Subcutaneous abdominal adipose tissue (tissue), 5 donors: ENCODE data around the gene PDE6H.

Experiments used
- H3K27ac ChIP-seq: one replicate; pipeline ENCODE4 v1.7.0; 2013; ENCODE audit warnings: low read depth, mild to moderate bottlenecking, inconsistent platforms, low read length, moderate library complexity
- H3K27me3 ChIP-seq, 5 donors: one replicate each; pipeline ENCODE4 v1.7.0; 2013; ENCODE audit warnings: low read length in 5 of 5, inconsistent platforms in 1 of 5; ENCODE audit not compliant: control insufficient read depth in 5 of 5, insufficient read depth in 4 of 5
- H3K36me3 ChIP-seq, 5 donors: one replicate each; pipeline ENCODE4 v1.7.0; 2013; ENCODE audit warnings: low read length in 5 of 5; ENCODE audit not compliant: control insufficient read depth in 5 of 5, insufficient read depth in 5 of 5
- H3K4me1 ChIP-seq, 5 donors: one replicate each; pipeline ENCODE4 v1.7.0; 2013; ENCODE audit warnings: low read length in 5 of 5, mild to moderate bottlenecking in 3 of 5, moderate library complexity in 1 of 5; ENCODE audit not compliant: control insufficient read depth in 5 of 5, insufficient read depth in 5 of 5
- H3K4me3 ChIP-seq, 5 donors: one replicate each; pipeline ENCODE4 v1.7.0; 2013; ENCODE audit warnings: low read length in 5 of 5, low read depth in 1 of 5
- H3K9ac ChIP-seq, 5 donors: one replicate each; pipeline ENCODE4 v1.7.0; 2013; ENCODE audit warnings: low read length in 5 of 5, mild to moderate bottlenecking in 4 of 5, moderate library complexity in 3 of 5
- H3K9me3 ChIP-seq, 5 donors: one replicate each; pipeline ENCODE4 v1.7.0; 2013; ENCODE audit warnings: low read length in 5 of 5; ENCODE audit not compliant: control insufficient read depth in 5 of 5
- donor health status: healthy.
- donor health status: healthy.
- donor health status: healthy.
- donor health status: healthy.
- donor health status: healthy.

The PDE6H gene

GRCh38 chr12:14984036-14984435 lies 11.2 kb downstream of the PDE6H start:
- Histone ChIP-seq H3K27ac (no peak overlapping the region), H3K4me3 (no peak overlapping the region), H3K9me3 (no peaks in the 10 kb centered on the region), H3K4me1 (peaks cover 0 to 23% (median 8%) of the 10 kb centered on the region in 5 donors), H3K27me3 (no peaks in the 10 kb centered on the region), H3K36me3 (no peaks in the 10 kb centered on the region), H3K9ac (no peak overlapping the region)

- no peak overlapping the region for H3K9ac ChIP-seq
- H3K4me1 ChIP-seq, result peaks cover 0 to 23% (median 12%) of the 10 kb centered on the region in 5 donors
- no peaks in the 10 kb centered on the region for H3K36me3 ChIP-seq
- H3K4me3 ChIP-seq, result no peak overlapping the region
- no peak overlapping the region for H3K27ac ChIP-seq
- no peaks in the 10 kb centered on the region for H3K9me3 ChIP-seq
- no peaks in the 10 kb centered on the region for H3K27me3 ChIP-seq
Measured at GRCh38 chr12:14984766-14985285, 12.0 kb downstream of the PDE6H start.

GRCh38 chr12:14986449-14986848 lies 13.6 kb downstream of the PDE6H start:
- Histone ChIP-seq H3K9ac (no peak overlapping the region), H3K4me1 (peaks cover 0 to 23% (median 12%) of the 10 kb centered on the region in 5 donors), H3K36me3 (no peaks in the 10 kb centered on the region), H3K4me3 (no peak overlapping the region), H3K9me3 (no peaks in the 10 kb centered on the region), H3K27me3 (no peaks in the 10 kb centered on the region), H3K27ac (no peak overlapping the region)

- H3K27ac ChIP-seq, result no peak overlapping the region
- H3K27me3 ChIP-seq, result no peaks in the 10 kb centered on the region
- H3K36me3 ChIP-seq, result no peaks in the 10 kb centered on the region
- H3K9ac ChIP-seq, result no peak overlapping the region
- peaks cover 0 to 15% (median 8%) of the 10 kb centered on the region in 5 donors for H3K4me1 ChIP-seq
- no peaks in the 10 kb centered on the region for H3K9me3 ChIP-seq
- H3K4me3 ChIP-seq, result no peak overlapping the region
Measured at GRCh38 chr12:14988035-14988434, 15.2 kb downstream of the PDE6H start.

GRCh38 chr12:14989790-14990189 lies 16.9 kb downstream of the PDE6H start:
- Histone ChIP-seq H3K27me3 (no peaks in the 10 kb centered on the region), H3K9ac (no peak overlapping the region), H3K4me3 (no peak overlapping the region), H3K4me1 (peaks cover 0 to 10% (median 3%) of the 10 kb centered on the region in 5 donors), H3K27ac (no peak overlapping the region), H3K9me3 (no peaks in the 10 kb centered on the region), H3K36me3 (no peaks in the 10 kb centered on the region)

GRCh38 chr12:14991069-14991468 lies 18.2 kb downstream of the PDE6H start:
- H3K27me3 ChIP-seq, result no peaks in the 10 kb centered on the region
- no peak overlapping the region for H3K4me3 ChIP-seq
- peaks cover 0 to 13% (median 0%) of the 10 kb centered on the region in 5 donors for H3K4me1 ChIP-seq
- H3K9me3 ChIP-seq, result no peaks in the 10 kb centered on the region
- H3K27ac ChIP-seq, result no peak overlapping the region
- H3K9ac ChIP-seq, result no peak overlapping the region
- H3K36me3 ChIP-seq, result no peaks in the 10 kb centered on the region

GRCh38 chr12:14992673-14993072 lies 19.8 kb downstream of the PDE6H start:
- Histone ChIP-seq H3K9ac (no peak overlapping the region), H3K27ac (no peak overlapping the region), H3K36me3 (no peaks in the 10 kb centered on the region), H3K4me1 (peaks cover 0 to 13% (median 0%) of the 10 kb centered on the region in 5 donors), H3K9me3 (no peaks in the 10 kb centered on the region), H3K4me3 (no peak overlapping the region), H3K27me3 (no peaks in the 10 kb centered on the region)

- no peaks in the 10 kb centered on the region for H3K9me3 ChIP-seq
- no peaks in the 10 kb centered on the region for H3K36me3 ChIP-seq
- peaks cover 0 to 13% (median 0%) of the 10 kb centered on the region in 5 donors for H3K4me1 ChIP-seq
- no peak overlapping the region for H3K4me3 ChIP-seq
- H3K27me3 ChIP-seq, result no peaks in the 10 kb centered on the region
- H3K27ac ChIP-seq, result no peak overlapping the region
- H3K9ac ChIP-seq, result no peak overlapping the region
Measured at GRCh38 chr12:14993117-14993516, 20.3 kb downstream of the PDE6H start.

GRCh38 chr12:14993537-14994266 lies 20.9 kb downstream of the PDE6H start:
- peaks cover 0 to 13% (median 0%) of the 10 kb centered on the region in 5 donors for H3K4me1 ChIP-seq
- H3K4me3 ChIP-seq, result no peak overlapping the region
- no peak overlapping the region for H3K27ac ChIP-seq
- no peaks in the 10 kb centered on the region for H3K9me3 ChIP-seq
- H3K9ac ChIP-seq, result no peak overlapping the region
- H3K36me3 ChIP-seq, result no peaks in the 10 kb centered on the region
- H3K27me3 ChIP-seq, result no peaks in the 10 kb centered on the region

- Histone ChIP-seq H3K27ac (no peak overlapping the region), H3K4me1 (peaks cover 0 to 8% (median 3%) of the 10 kb centered on the region in 5 donors), H3K9ac (no peak overlapping the region), H3K27me3 (no peaks in the 10 kb centered on the region), H3K4me3 (no peak overlapping the region), H3K9me3 (no peaks in the 10 kb centered on the region), H3K36me3 (no peaks in the 10 kb centered on the region)
Measured at GRCh38 chr12:14994610-14995009, 21.8 kb downstream of the PDE6H start.
